GM19395 (cell line): ENCODE data around the gene PRKX.
"Not testable (repeated sequence)": the region's sequence is repeated elsewhere in the genome, so short reads cannot be mapped to it uniquely, and the experiment has no call there.

Experiments
- ATAC-seq: cut with Tn5 transposase; IDR thresholded peaks from one replicate; pipeline ENCODE4 v1.9.1; 2021; ENCODE audit warnings: mild to moderate bottlenecking, moderate library complexity; ENCODE audit not compliant: unreplicated experiment

Gene PRKX

GRCh38 chrX:3713225-3713936 lies at the start of gene PRKX:
TSS of gene PRKX (minus strand) at chrX:3713649. CDS start at chrX:3713253, 396 bp downstream.
- peak; percentile 81 for ATAC-seq

GRCh38 chrX:3763111-3763510 lies 49.7 kb upstream of the PRKX start:
- no peak for ATAC-seq

- no peak for ATAC-seq
Measured at GRCh38 chrX:3757510-3758025, 44.1 kb upstream of the PRKX start.

- no peak for ATAC-seq
Measured at GRCh38 chrX:3748052-3748559, 34.7 kb upstream of the PRKX start.

- no peak for ATAC-seq
Measured at GRCh38 chrX:3743801-3744439, 30.5 kb upstream of the PRKX start.

- not testable (repeated sequence) for ATAC-seq
Measured at GRCh38 chrX:3740946-3741345, 27.5 kb upstream of the PRKX start.

- ATAC-seq: no peak
Measured at GRCh38 chrX:3738509-3738908, 25.1 kb upstream of the PRKX start.

GRCh38 chrX:3736536-3736935 lies 23.1 kb upstream of the PRKX start:
- ATAC-seq: not testable (repeated sequence)

- not testable (repeated sequence) for ATAC-seq
Measured at GRCh38 chrX:3735891-3736290, 22.4 kb upstream of the PRKX start.

- ATAC-seq: not testable (repeated sequence)
Measured at GRCh38 chrX:3734456-3734855, 21.0 kb upstream of the PRKX start.

GRCh38 chrX:3733043-3733430 lies 19.6 kb upstream of the PRKX start:
- ATAC-seq: no peak

- ATAC-seq: not testable (repeated sequence)
Measured at GRCh38 chrX:3732326-3733042, 19.0 kb upstream of the PRKX start.

GRCh38 chrX:3728454-3728853 lies 15.0 kb upstream of the PRKX start:
- no peak for ATAC-seq

- ATAC-seq: not testable (repeated sequence)
Measured at GRCh38 chrX:3723460-3723859, 10.0 kb upstream of the PRKX start.

- no peak for ATAC-seq
Measured at GRCh38 chrX:3717742-3718420, 4.4 kb upstream of the PRKX start.

- no peak for ATAC-seq
Measured at GRCh38 chrX:3715921-3716320, 2.5 kb upstream of the PRKX start.

GRCh38 chrX:3714706-3715479 lies 1.4 kb upstream of the PRKX start:
- ATAC-seq: not testable (repeated sequence)

GRCh38 chrX:3713937-3714434 lies 537 bp upstream of the PRKX start:
- no peak for ATAC-seq

GRCh38 chrX:3712870-3713224 lies 602 bp downstream of the PRKX start:
- peak; percentile 34 for ATAC-seq
